GM19468 (cell line): ENCODE results near the gene BRD4.

Experiments
- ATAC-seq: cut with Tn5 transposase; IDR thresholded peaks from one replicate; pipeline ENCODE4 v1.9.1; 2021; ENCODE audit warnings: mild to moderate bottlenecking, moderate library complexity, moderate number of reproducible peaks; ENCODE audit not compliant: unreplicated experiment; ENCODE audit errors: extremely low read depth

BRD4 gene

DNA sequence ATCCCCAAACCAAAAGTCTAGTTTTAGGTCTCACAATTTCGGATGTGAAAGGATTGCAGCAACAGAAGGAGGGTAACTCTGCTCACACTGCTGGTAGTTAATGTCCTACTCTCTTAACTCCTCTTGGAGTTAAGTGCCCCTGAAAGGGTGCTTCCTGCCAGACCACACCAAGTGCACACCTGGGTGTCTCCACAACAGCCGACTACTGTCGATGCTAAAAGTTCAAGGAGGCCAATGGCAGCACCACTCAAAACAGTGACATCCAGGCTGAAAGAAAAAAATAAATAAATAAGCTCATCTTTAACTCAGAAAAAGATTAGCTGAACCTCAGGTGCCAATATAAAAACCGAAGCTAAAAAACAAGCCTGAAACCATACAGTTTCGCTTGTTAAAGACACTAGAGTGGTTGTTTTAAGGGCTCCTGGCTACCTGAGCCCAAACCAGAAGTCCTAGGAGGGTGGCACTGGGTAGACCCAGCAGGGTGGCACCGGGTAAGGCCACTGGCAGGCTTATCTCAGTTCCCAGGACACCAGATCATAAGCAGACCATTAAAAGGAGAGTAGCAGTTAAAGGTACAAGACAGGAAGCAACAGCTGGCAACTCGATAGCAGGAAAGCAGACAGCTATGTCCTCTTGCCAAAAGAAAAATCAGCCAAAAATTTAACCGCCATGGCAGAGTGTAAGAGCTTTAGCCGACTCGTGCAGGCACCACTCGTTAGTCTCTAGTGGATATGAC lies 39.3 kb downstream of the BRD4 start:
- no peak for ATAC-seq

DNA sequence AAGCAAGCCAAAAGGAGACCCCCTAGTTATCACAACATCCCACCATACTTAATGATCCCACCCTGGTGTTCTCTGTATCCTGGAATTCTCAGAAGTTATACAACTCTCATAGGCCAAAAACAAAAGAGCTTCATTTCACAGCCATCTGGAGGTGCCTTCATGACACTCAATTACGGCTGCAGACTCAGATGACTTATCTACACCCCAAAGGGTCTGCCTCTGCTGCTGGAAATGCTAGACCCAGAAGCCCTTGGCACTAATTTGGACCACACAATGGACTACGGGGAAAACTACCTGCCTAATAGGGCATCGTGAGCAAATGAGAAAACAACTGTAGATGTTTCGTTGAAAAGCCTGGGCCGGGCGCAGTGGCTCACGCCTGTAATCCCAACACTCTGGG lies 40.2 kb downstream of the BRD4 start:
- no peak for ATAC-seq

DNA sequence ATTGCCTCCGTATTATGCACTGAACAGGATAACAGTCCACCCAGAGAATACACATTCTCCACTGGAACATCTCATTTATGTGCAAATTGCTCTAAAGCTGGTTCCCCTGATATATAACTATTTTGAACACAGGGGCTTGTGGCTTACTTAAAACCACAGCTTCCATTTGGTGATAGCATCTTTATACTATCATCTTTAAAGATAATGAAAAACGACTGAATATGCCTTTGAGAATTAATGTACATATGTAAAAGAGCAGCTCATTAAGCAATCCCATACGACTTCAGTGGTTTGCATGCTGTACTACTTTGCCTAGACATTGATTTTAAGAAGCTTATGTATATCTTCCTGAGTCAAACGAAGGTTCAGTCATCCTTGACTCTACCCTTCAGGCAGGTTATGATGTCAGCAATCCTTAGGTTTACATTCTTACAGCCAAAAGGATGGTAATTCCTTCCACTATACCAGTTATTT lies 40.8 kb downstream of the BRD4 start:
- no peak for ATAC-seq

GRCh38 chr19:15291089-15291488 lies 41.2 kb downstream of the BRD4 start:
- ATAC-seq = no peak

DNA sequence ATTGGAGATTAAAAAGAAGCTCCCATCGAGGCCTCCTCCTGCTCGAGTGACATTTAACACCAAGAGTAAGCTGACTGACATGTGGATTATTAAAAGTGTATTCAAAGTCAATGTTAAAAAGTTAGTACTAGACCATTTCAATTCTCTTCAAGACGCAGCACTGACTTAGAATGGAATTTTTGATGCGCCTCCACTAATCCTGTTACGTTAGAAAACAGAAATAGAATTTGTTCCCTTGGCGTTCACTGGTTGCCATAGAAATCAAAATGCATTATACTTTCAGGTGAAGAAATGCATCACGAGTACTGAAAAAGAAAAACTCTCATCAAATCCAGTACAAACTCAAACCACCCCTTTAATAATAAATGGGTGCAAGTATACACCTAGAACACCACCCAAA lies 42.2 kb downstream of the BRD4 start:
- ATAC-seq = no peak

GRCh38 chr19:15289673-15290072 lies 42.7 kb downstream of the BRD4 start:
- ATAC-seq = no peak

DNA sequence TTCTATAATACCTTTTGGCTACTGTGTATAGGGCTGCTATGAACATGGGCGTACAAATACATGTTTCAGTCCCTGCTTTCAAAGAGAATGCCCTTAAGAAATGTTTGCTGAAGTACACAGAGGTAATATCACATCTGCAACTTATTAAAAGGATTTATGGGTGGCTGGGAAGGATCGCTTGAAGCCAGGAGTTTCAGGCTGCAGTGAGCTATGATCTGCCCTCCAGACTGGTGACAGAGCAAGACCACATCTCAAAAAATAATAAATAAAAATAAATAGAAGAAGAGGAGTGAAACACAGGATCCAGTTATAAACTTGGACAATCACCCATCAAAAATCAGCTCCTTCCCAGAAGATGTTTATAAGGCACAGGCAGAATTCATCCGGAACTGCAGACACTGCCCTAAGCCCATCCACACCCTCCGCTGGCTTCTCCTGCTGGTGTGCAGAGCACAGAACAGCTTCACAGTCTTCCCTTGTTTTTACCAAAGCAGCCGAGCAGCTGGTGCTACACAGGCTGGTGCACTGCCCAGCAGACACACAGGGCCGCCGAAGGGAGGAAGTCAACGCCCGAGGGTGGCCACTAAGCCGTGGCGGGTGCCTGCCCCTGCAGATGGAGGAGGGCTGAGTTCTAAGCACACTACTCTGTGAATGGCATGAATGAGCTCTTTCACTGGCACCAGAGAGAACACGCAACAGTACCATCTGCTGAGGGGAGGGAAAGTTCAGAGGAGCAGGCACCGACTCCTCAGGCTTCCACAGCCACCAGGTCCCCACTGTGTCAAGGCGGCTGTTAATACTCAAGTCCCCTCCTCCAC lies 44.0 kb downstream of the BRD4 start:
- no peak for ATAC-seq

GRCh38 chr19:15287496-15287895 lies 44.8 kb downstream of the BRD4 start:
- ATAC-seq = no peak

GRCh38 chr19:15286688-15287365 lies 45.5 kb downstream of the BRD4 start:
- ATAC-seq = no peak

GRCh38 chr19:15285896-15286591 lies 46.3 kb downstream of the BRD4 start:
- ATAC-seq = no peak

- ATAC-seq = no peak
Observed at GRCh38 chr19:15284896-15285295, 47.4 kb downstream of the BRD4 start.

- no peak for ATAC-seq
Observed at GRCh38 chr19:15284091-15284490, 48.2 kb downstream of the BRD4 start.

DNA sequence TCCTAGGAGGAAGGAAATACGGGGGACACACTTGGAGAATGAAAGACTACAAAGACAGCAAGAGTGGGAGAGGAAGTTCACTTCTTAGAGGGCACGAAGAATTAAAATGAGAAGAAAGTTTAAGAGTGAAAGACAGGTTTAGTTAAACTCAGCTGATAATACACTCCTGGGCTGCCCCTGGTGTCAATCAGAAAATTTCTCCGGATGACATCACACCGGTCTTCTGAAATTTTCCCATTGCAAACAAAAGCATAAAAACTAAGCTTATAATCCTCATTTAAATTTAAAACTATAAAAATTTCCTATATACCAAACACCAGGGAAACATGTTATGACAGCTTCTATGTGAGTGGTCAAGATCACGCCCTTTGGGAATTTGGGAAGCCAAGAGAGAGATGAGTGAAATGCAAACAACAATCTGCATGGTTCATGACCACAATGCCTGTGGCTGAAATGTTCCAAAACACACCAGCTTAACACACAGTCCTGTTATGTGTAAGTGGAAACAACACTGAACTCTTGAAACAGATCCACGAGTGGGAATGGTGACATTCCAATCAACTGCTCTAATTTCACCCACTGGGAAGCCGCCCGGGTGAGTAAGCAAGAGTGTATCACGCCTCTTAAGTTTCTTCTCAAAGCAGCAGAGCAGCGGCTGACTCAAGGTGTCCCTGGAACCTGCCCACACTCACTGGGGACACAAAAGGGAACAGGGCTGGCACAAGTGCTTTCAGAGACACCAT lies 49.0 kb downstream of the BRD4 start:
- no peak for ATAC-seq

- no peak for ATAC-seq
Observed at GRCh38 chr19:15282311-15282705, 50.0 kb downstream of the BRD4 start.

GRCh38 chr19:15280915-15281683 lies 51.2 kb downstream of the BRD4 start:
- ATAC-seq = no peak

DNA sequence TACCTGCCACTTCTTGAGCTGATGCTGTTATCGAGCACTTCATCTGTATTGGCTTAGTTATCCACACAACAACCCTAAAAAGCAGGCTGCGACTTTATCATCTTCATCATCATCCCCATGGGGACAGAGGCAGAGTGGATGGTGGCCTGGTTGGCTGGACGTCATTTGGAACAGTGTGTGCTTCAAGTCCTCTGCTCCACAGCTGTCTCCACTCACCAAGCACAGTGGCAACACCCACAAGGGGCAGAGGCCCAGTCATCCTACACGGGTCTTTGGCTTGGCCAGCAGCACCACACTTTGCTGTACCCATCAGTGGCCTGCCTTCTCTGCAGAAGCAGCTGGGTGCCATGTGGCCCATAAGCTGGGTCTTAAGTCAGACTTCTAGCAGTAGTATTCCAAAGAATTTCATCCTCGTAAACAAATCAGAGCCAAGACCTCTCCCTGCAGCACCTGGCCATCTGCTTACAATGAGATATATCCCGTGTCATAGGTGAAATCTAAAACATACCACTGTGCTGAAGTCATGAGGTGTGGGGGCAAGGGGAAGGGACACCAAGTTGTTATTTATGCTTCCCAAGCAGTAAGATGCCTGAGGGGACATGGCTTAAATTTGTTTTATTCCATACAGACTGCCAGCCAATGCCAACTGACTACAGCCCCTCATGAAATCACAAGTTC lies 52.2 kb downstream of the BRD4 start:
- ATAC-seq = no peak

DNA sequence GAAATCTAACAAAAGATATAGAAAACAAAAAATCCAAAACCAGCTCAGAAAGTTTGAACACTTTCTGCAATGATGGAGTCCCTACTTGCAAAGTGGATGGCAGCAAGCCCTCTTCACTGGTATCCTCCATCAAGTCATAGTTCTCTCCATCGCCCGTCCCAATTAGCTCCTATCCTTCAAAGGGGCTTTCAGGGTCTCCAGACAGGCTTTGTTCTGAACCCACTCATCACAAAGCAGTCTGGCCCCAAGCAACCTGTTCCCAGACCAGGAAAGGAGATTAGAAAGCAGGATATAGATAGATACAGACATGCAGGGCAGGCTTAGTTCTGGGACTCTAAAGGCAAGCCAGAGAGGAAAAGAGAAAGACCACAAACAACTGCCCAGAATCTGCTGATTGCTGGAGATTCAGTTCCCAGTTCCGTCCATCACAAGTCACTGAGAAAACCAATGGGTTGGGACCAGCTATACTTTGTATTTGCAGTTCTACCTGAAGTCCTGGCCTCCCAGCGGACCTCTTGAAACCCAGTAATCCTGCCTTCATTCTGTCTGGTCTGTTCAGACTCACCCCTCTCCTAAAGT lies 52.9 kb downstream of the BRD4 start:
- ATAC-seq = no peak

- no peak for ATAC-seq
Observed at GRCh38 chr19:15276620-15277215, 55.6 kb downstream of the BRD4 start.
